AG04450 (cell line): ENCODE data around the gene ABHD3. TPM values are rescaled to one million over a fixed set of nuclear protein-coding genes. Genes with fewer than 3 reads are reported as not detected.
A peak's percentile ranks its signal among the peaks of the same experiment; 100 is the strongest.
"Not testable (repeated sequence)": the region's sequence is repeated elsewhere in the genome, so short reads cannot be mapped to it uniquely, and the experiment has no call there.

Source experiments
- CTCF ChIA-PET: fragments of 300-600, 350-600 bp; formaldehyde crosslinking; extraction: SDS; loops from one replicate; lab custom pipeline; 2022; ENCODE audit warnings: antibody characterized with exemption, inconsistent platforms; lab: Charles Lee
- POLR2A ChIA-PET: fragments of 350-600 bp; formaldehyde crosslinking; extraction: SDS; loops from one replicate; lab custom pipeline; 2021; ENCODE audit warnings: antibody characterized with exemption, inconsistent platforms; lab: Yijun Ruan, JAX
- DNase-seq: peaks from one replicate; pipeline ENCODE4 v3.0.0-alpha.2; 2011; ENCODE audit warnings: low read depth, low spot score
- H3K27ac ChIP-seq: one replicate; pipeline ENCODE4 v1.5.1; 2012; ENCODE audit warnings: low read depth, low read length, control low read depth
- H3K27me3 ChIP-seq: one replicate; pipeline ENCODE4 v1.6.0; 2012; ENCODE audit warnings: low read length; ENCODE audit not compliant: control insufficient read depth, insufficient read depth
- H3K4me3 ChIP-seq: 2 replicates; pipeline ENCODE4 v1.5.1; 2011; ENCODE audit warnings: mild to moderate bottlenecking, low read depth, low read length, control low read depth
- H3K9me3 ChIP-seq: 2 replicates; pipeline ENCODE4 v1.5.1; 2012; ENCODE audit warnings: low read length; ENCODE audit not compliant: control insufficient read depth, insufficient read depth
- CTCF ChIP-seq: IDR thresholded peaks from 2 replicates; pipeline ENCODE4 v1.5.1; 2011; ENCODE audit warnings: low read depth, low read length, control low read depth, inconsistent platforms
- polyA plus RNA-seq: library from polyadenylated mRNA; depleted of rRNA; stranded (reverse); fragments of >200 nt; gene quantifications from 2 replicates; pipeline ENCODE4 v1.2.3, GENCODE V29; 2011

Gene ABHD3
- polyA plus RNA-seq, 1 experiment: 5.7 TPM

- H3K27me3 ChIP-seq: no peaks in the 10 kb centered on the region
- ChIA-PET CTCF (interaction anchor here (0.6 to 1.3 kb wide), 5 partner anchors 19 to 140 kb away, joined by 3 to 7 read pairs (median 4); partner anchors contain the start of gene ESCO1), POLR2A (interaction anchor here (0.5 to 1.8 kb wide), 8 partner anchors 15 to 430 kb away, joined by 3 to 15 read pairs (median 4); partner anchors contain the start of genes ABHD3 and ESCO1)
- peak within 1 kb of the TSS; percentile 97 for H3K27ac ChIP-seq
- H3K4me3 ChIP-seq: peak within 1 kb of the TSS; percentile 90
- peak; percentile 90 for DNase-seq
- peaks cover under 1% of the 10 kb centered on the region; the same call in 1 of the 2 replicates for H3K9me3 ChIP-seq
- no peak for TF ChIP-seq CTCF
These were observed 36.2 kb upstream of the ABHD3 start, which contains the start of gene MIB1 for GRCh38 chr18:21740538-21741311. TSS of gene MIB1 (plus strand) at chr18:21740792. CDS start at chr18:21741584, 792 bp downstream.

GRCh38 chr18:21739604-21740537 lies 35.3 kb upstream of the ABHD3 start:
- no peak for DNase-seq
- Histone ChIP-seq H3K4me3 (peak overlapping the region; percentile 46), H3K9me3 (peaks cover 6% of the 10 kb centered on the region; the same call in 1 of the 2 replicates), H3K27me3 (no peaks in the 10 kb centered on the region), H3K27ac (no peak overlapping the region)
- CTCF ChIA-PET: interaction anchor here (1.1 to 1.3 kb wide), 4 partner anchors 20 to 139 kb away, joined by 3 to 7 read pairs (median 5); partner anchors contain the start of gene ESCO1
- TF ChIP-seq CTCF: no peak
- POLR2A ChIA-PET: interaction anchor here (0.5 to 1.8 kb wide), 8 partner anchors 16 to 431 kb away, joined by 3 to 15 read pairs (median 4); partner anchors contain the start of genes ABHD3 and ESCO1

- CTCF ChIA-PET, POLR2A ChIA-PET, H3K9me3 ChIP-seq, DNase-seq, H3K4me3 ChIP-seq, H3K27ac ChIP-seq, H3K27me3 ChIP-seq: not testable (repeated sequence)
These were observed 32.4 kb upstream of the ABHD3 start for GRCh38 chr18:21736926-21737325.

GRCh38 chr18:21735452-21736015 lies 31.0 kb upstream of the ABHD3 start:
- no peak for TF ChIP-seq CTCF
- DNase-seq: no peak
- Histone ChIP-seq H3K27me3 (no peaks in the 10 kb centered on the region), H3K4me3 (no peak overlapping the region), H3K27ac (no peak overlapping the region), H3K9me3 (peaks cover 6% of the 10 kb centered on the region)
- POLR2A ChIA-PET: interaction anchor here (0.5 kb wide), 1 partner anchor 39 kb away, joined by 3 read pairs; no protein-coding TSS in a partner anchor
- CTCF ChIA-PET: no interaction called here

- no peak for DNase-seq
- CTCF ChIA-PET: no interaction called here
- peaks cover 3% of the 10 kb centered on the region for H3K27me3 ChIP-seq
- H3K4me3 ChIP-seq: no peak overlapping the region
- TF ChIP-seq CTCF: no peak
- H3K9me3 ChIP-seq: peaks cover 6% of the 10 kb centered on the region
- POLR2A ChIA-PET: interaction anchor here (0.6 kb wide), 1 partner anchor 93 kb away, joined by 4 read pairs; no protein-coding TSS in a partner anchor
- H3K27ac ChIP-seq: no peak overlapping the region
These were observed 28.4 kb upstream of the ABHD3 start for GRCh38 chr18:21733011-21733410.
